ENCODE measurements around the gene JAK1.
"Not testable (repeated sequence)": the region's sequence is repeated elsewhere in the genome, so short reads cannot be mapped to it uniquely, and the experiment has no call there.

The JAK1 gene

DNA sequence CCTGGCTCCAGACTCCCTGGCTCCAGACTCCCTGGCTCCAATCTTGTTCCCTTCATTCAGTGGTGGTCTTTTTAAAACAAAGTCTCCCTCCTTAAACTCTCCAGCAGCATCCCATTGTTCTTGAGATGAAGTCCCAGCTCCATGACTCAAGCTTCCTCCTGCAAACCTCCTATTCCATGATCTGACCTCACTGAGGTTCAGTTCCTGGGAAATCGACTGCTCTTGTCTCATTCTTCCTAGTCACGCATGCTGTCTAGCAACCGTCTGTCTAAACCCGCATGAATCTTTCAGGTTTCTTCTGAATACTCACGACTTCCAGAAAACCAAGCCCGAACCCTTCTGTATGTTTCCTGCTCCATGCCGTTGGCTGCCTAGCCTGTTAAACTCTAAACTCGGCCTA is 129.5 kb downstream of the JAK1 start:
- DNase-seq (ENCODE audit: low read depth): no peak

DNA sequence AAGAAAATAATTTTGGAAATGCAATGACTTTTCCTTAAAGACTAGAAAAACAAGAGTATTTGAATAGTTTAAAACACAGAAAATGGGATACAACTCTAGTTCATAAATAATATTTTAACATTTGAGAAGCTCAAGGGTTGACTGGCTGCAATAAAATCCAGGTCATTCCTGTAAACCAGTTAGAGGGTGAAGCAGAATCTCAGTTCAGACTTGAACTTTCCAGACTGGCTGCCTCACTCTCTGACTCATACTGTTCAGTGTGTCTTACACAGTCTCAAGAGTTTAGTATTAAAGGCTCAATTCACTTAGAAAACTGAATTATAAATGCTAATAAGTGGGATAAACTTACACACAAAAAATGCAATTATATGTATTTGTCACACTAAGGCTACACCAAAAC is 131.6 kb downstream of the JAK1 start:
- DNase-seq (ENCODE audit: low read depth): no peak

DNA sequence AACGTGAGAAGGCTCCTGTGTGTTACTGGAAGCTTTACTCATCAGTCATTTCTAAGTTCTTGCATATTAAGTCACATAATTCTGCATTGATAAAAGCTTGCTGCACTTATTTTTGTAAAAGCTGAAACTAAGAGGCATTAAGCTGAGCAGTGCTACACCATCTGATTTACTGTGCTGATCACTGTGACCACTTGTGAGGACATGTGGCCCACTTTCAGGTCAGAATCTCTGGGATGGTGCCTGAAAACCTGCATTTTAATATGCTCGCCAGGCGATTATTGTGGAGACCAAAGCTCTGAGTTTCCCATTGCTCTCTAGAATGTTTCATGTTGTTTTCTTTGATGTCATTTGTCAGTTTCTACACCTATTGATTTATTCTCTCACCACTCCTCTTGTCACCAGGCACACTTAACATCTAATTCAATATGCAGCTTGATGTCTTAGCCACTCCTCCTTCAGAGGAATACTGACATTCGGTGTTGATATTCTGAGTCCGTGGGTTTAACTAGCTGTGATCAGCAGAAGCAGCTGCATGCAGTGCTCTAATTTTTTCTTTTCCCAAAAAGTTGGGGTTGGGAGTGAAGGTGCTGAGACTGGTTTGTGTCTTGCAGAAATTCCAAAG is 136.2 kb downstream of the JAK1 start:
- no peak for DNase-seq (ENCODE audit: low read depth)

DNA sequence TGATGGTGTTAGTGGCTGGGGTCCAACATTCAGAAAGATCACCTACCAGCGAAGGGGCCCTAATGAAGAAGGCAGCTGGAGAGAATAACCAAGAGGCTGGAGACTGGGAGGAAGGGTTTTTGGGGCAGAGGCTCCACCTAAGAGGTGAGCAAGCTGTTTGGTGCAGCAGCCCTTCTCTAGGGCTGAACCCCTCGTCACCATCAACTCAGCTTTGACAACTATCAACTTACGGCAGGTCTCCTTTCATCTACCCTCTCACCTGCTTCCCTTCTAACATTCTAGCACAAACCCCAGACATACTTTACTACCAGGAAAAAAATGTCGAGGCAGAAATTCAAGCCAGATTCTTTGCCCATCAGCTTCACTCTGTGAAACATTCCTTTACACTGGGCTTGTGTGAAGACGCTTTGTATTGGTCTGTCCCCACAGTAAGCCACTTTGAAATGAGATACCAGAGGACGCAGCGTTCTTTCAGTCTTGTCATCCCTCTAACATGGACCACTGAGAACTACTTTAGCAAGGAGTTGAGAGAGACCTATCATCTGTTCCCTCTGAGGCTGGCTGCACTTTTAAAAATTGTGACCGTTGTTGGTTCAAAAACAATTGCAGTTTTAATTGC is 136.8 kb downstream of the JAK1 start:
- DNase-seq (ENCODE audit: low read depth): no peak

DNA sequence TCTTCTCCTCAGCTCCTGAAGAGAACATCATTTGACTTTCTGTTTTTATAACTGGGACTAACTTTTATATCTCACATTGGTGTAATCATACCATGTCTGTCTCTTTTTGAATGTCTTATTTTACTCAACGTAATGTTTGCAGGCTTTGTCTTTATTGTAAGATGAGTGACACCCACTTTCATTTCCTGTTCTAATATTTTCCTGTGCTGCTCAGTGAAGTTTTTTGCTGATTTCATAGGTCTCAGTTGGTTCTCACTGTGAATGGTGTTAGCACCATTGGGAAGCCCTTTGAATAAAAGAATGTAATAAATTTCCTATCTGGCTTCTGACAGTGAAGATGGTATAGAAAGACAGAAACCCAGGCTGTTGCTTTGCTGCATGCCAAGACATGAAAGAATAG is 137.5 kb downstream of the JAK1 start:
- DNase-seq (ENCODE audit: low read depth): no peak

DNA sequence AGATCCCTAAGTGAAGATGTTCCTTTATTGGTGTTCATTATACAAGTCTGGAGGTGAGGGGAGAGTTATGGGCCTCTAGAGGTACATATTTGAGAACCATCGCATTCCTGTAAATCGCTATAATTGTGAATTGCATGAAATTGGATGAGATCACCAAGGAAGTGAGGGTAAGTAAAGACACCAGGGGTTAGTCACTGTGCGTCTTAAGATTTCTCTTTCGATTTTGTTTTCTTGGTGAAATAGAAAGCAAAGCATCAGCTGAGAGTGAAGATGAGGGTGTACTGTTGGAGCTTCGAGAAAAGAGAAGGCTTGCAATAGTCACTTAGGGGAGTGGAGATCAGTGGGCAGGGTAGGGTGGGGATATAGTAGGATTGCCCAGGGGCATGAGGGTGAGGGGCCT is 139.4 kb downstream of the JAK1 start:
- DNase-seq (ENCODE audit: low read depth): no peak

DNA sequence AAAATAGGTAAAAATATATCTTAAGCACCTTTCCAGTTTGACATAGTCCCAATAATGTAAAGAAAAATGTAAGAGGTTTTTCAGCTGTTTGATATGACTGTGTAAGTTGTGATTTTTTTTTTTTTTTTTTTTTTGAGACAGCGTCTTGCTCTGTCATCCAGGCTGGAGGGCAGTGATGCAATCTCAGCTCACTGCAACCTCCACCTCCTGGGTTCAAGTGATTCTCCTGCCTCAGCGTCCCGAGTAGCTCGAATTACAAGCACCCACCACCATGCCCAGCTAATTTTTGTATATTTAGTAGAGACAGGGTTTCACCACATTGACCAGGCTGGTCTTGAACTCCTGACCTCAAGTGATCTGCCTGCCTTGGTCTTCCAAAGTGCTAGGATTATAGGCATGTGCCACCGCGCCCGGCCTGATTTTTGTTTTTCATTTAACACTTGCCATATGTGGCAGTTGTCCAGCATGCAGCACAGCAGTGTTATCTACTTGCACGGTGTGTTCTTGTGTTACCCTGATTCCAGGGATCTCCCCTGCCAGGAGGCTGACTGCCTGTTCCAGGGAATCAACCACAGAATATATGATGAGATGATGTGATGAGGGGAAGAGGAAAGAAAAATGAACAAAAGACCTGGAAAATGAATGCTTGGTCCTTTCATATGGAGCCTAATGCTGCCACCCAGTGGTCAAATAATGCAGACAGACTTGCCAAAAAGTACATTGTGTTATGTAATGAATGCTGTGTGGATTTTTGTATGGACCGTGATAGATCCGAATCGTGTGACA is 142.5 kb downstream of the JAK1 start:
- DNase-seq (ENCODE audit: low read depth): peak; percentile 39

DNA sequence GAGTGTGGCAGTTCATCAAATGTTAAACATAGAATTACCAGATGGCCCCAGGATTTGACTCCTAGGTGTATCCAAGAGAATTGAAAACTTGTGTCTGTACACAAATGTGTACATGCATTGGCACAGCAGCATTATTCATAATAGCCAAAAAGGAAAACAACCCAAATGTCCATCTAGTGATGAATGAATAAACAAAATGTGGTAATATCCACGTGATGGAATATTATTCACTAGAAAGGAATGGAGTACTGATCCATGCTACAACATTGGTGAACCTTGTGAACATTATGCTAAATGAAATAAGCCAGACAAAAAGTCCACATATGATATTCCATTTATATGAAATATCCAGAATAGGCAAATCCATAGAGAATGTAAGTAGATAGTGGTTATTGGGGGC is 143.7 kb downstream of the JAK1 start:
- no peak for DNase-seq (ENCODE audit: low read depth)

DNA sequence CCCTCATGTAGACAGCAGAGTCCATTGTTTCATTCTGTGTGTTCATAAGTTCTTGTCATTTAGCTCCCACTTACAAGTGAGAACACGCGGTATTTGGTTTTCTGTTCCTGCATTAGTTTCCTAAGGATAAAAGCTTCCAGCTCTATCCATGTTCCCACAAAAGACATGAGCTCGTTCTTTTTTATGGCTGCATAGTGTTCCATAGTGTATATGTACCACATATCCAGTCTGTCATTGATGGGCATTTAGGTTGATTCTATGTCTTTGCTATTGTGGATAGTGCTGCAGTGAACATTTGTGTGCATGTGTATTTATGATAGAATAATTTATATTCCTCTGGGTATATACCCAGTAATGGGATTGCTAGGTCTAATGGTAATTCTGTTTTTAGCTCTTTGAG is 145.8 kb downstream of the JAK1 start:
- not testable (repeated sequence) for DNase-seq (ENCODE audit: low read depth)

DNA sequence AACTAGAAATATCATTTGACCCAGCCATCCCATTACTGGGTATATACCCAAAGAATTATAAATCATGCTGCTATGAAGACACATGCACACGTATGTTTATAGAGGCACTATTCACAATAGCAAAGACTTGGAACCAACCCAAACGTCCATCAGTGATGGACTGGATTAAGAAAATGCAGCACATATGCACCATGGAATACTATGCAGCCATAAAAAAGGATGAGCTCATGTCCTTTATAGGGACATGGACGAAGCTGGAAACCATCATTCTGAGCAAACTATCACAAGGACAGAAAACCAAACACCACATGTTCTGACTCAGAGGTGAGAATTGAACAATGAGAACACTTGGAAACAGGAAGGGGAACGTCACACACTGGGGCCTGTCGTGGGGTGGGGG is 149.0 kb downstream of the JAK1 start:
- DNase-seq (ENCODE audit: low read depth): not testable (repeated sequence)

DNA sequence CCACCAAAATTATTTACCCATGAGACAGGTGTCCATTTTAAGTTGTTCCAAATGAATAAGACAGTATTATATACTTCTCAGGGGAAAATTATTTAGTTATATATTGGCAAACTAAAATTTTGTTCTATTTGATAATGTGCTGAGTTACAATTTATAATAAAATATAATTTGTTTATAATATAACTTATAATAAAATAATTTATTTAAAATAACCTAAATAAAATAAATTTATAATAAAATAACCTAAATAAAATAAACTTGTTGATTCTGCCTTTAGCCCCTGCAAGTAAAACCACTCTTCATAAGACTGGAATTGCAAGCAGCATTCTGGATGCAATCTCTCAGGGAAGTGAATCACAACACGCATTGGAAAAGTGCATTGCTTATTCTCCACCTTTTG is 151.9 kb downstream of the JAK1 start:
- DNase-seq (ENCODE audit: low read depth): no peak

DNA sequence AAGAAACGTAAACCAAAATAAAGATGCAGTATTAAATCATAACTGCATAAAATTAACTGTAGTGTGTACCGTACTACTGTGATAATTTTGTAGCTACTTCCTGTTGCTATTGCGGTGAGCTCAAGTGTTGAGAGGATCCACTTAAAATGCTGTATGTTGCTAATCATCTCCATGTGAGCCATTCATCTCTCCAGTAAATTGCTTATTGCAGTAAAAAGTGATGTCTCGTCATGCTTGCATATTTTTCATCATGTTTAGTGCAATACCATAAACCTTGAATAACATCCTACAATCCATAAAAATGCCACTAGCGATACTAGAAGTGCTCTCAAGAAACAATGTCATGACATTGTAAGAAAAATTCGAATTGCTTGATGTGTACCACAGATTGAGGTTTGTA is 155.2 kb downstream of the JAK1 start:
- DNase-seq (ENCODE audit: low read depth): no peak

DNA sequence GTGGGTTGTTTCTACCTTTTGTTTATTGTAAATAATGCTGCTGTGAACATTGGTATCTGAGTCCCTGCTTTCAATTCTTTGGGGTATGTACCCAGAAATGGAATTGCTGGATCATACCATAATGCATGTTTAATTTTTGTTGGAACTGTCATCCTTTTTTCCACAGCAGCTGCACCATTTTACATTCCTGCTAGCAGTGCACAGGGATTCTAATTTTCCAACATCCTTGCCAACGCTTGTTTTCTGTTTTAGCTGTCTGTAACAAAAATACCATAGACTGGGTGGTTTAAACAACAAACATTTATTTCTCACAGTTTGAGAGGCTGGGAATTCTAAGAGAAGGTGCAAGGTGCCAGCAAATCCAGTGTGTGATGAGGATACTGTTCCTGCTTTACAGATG is 156.3 kb downstream of the JAK1 start:
- DNase-seq (ENCODE audit: low read depth): no peak

DNA sequence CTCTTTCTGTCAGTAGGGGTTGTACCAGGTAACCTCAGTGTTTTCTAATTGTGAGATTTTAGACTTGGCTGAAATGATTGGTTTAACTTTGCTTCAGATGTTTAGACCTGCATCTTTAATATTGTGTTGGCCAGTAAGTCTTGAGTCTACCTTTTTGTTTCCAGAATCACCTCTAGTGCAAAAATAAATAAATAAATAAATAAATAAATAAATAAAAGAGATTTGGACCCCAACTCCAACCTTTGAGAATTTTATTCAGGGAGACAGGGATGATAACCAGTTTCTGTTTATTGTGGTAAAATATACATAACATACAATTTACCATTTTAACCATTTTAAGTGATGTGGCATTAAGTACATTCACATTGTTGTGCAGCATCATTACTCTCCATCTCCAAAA is 157.0 kb downstream of the JAK1 start:
- no peak for DNase-seq (ENCODE audit: low read depth)

DNA sequence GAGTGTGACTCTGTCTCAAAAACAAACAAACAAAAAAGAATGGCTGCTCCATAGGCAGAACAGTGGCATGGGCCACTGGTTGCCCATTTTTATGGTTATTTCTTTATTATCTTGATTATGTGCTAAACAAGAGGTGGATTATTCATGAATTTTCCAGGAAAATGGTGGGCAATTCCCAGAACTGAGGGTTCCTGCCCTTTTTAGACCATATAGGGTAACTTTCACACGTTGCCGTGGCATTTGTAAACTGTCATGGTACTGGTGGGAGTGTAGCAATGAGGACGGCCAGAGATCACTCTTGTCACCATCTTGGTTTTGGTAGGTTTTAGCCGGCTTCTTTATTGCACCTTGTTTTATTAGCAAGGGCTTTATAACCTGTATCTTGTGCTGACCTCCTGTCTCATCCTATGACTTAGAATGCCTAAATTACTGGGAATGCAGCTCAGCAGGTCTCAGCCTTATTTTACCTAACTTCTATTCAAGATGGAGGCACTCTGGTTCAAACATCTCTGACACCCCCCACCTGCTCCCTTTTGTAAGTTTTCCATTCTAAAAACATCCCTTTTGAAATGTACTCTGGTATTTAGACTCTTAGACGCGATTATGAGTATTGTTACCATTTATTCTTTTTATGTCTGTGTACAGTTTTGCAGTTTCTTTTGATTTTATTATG is 164.4 kb downstream of the JAK1 start:
- no peak for DNase-seq (ENCODE audit: low read depth)

DNA sequence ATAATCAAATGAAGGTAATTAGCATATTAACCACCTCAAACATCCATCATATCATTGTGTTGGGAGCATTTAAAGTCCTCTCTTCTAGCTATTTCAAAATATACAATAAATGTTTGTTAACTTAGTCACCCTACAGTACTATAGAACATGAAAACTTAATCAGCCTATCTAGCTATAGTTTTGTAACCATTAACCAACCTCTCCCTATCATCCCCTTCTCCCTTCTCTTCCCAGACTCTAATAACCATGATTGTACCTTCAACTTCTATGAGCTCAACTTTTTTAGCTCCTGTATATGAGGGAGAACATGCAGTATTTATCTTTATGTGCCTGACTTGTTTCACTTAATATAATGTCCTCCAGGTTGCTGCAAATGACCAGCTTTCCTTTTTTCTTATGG is 167.5 kb downstream of the JAK1 start:
- no peak for DNase-seq (ENCODE audit: low read depth)

DNA sequence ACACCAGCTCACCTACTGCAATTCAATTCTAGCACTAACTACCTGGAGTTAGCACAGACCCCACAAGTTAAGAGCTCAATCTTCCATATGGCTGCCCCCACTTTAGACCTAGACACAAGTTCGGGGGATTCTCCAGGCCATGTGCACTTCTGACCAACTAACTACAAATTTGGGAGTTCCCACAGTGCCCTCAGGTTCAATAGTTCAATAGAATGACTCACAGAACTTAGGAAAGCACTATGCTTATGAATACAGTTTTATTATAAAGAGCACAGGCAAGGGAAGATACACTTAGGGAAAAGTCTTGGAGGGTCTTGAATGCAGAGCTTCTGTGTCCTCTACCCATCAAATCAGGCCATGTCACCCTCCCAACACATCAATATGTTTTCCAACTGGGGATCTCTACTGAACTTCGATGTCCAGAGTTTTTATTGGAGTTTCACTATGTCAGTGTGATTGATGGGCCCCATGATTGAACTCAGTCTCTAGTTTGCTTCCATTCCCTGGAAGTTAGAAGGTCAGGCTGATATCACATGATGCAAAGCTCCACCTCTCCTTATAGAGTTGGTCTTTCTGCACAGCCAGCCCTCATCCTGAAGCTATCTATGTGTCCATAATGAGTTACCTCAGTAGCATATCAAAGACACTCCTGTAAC is 175.4 kb downstream of the JAK1 start:
- no peak for DNase-seq (ENCODE audit: low read depth)

Data from activated gamma-delta T cell treated with anti-CD3 and anti-CD28 coated beads, Interleukin-2, amount 50 U/mL, for 16 hours (primary cell).